GM12891 (cell line): ENCODE data around the gene CLMP.
"Not testable (repeated sequence)": the region's sequence is repeated elsewhere in the genome, so short reads cannot be mapped to it uniquely, and the experiment has no call there.

Experiments used
- DNase-seq: peaks from one replicate; pipeline ENCODE4 v3.0.0; 2011; ENCODE audit warnings: low spot score; ENCODE audit not compliant: insufficient read length
- FAIRE-seq: peaks from 2 replicates; lab custom pipeline; 2011; peaks lifted over from hg19 to GRCh38; lab: Jason Lieb, UNC
- PAX5 ChIP-seq: IDR thresholded peaks from 2 replicates; pipeline ENCODE4 v1.6.1; 2011; ENCODE audit warnings: low read length, moderate library complexity, mild to moderate bottlenecking; ENCODE audit not compliant: insufficient read depth, severe bottlenecking
- POLR2A ChIP-seq: IDR thresholded peaks from 2 replicates; pipeline ENCODE4 v1.6.1; 2011; ENCODE audit warnings: low read depth, low read length, control low read depth
- POLR2AphosphoS5 ChIP-seq: IDR thresholded peaks from 2 replicates; pipeline ENCODE4 v1.6.1; 2011; ENCODE audit warnings: low read depth, low read length, control low read depth
- POU2F2 ChIP-seq: IDR thresholded peaks from 2 replicates; pipeline ENCODE4 v1.6.1; 2011; ENCODE audit warnings: low read depth, mild to moderate bottlenecking, control low read depth, low read length, moderate library complexity
- SPI1 ChIP-seq: IDR thresholded peaks from 2 replicates; pipeline ENCODE4 v1.6.1; 2011; ENCODE audit warnings: low read depth, low read length, control low read depth
- TAF1 ChIP-seq: IDR thresholded peaks from 2 replicates; pipeline ENCODE4 v1.6.1; 2011; ENCODE audit warnings: low read depth, low read length, control low read depth

Gene CLMP

DNA sequence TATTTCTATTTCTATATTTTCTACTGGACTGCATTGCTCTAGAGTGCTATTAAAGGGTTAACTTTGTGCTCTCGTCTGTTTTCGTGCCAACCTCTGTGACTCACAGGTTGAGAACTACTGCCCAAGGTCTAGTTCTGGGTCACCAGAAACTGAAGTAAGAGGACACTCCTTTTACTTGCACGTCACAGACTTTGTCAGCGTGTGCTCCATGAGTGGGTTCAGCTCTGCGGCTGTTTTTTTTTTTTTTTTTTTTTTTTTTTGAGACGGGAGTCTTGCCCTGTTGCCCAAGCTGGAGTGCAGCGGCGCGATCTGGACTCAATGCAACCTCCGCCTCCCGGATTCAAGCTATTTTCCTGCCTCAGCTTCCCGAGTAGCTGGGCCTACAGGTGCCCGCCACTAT is 49.8 kb downstream of the CLMP start:
- no peak for DNase-seq
- TF ChIP-seq POLR2AphosphoS5 (no peak), SPI1 (no peak)
- no peak for FAIRE-seq

DNA sequence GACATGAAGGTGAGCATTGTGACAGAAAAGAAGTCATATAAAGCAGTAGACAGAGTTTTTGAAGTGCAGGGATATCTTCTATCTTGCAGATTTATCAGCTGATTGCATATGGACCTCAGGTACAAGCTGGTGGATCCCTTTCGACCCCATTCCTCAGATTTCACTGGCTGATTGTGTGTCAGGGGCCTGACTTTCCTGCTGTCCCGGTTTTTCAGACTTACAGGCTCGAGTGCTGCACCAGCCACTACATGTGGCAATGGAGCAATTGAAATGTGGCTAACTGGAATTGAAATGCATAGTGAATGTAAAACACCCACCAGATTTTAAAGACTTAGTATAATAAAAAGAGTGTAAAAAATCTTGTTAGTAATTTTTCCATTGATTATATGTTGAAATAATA is 50.3 kb downstream of the CLMP start:
- TF ChIP-seq PAX5 = no peak
- no peak for TF ChIP-seq SPI1
- no peak for TF ChIP-seq TAF1
- TF ChIP-seq POU2F2 = no peak
- no peak for TF ChIP-seq POLR2AphosphoS5
- no peak for TF ChIP-seq POLR2A
- FAIRE-seq = no peak
- no peak for DNase-seq

DNA sequence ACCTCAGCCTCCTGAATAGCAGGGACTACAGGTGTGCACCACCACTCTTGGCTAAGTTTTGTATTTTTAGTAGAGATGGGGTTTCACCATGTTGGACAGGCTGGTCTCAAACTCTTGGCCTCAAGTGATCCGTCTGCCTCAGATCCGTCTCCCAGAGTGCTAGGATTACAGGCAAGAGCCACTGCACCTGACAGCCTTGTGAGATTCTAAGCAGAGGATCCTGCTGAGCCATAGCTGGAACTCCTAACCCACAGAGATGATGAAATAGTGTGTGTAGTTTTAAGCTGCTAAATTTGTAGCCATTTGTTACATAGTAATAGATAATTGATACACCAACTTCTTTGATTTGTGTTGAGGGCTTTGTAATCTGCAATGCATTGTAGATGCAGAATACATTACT is 51.1 kb downstream of the CLMP start:
- no peak for FAIRE-seq
- TF ChIP-seq POLR2A = no peak
- TF ChIP-seq TAF1 = no peak
- no peak for TF ChIP-seq SPI1
- TF ChIP-seq PAX5 = no peak
- TF ChIP-seq POLR2AphosphoS5 = no peak
- TF ChIP-seq POU2F2 = no peak

DNA sequence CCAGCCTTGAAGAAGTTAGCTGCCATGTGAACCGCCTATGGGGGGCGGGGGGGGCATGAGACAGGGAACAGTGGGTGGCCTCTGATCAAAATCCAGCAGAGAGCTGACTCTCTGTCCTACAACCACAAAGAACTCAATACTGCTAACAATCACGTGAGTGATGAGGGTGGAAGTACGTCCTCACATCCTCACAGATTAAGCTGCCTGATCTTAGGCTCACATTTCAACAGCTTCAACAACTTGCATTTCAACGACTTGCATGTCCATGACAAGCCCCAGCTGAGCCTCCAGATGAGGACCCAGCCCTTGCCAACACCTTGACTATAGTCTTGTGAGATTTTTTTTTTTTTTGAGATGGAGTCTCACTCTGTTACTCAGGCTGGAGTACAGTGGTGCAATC is 51.6 kb downstream of the CLMP start:
- FAIRE-seq = no peak

More for the DNA sequence above, 51.1 kb downstream of the CLMP start:
- DNase-seq = no peak

DNA sequence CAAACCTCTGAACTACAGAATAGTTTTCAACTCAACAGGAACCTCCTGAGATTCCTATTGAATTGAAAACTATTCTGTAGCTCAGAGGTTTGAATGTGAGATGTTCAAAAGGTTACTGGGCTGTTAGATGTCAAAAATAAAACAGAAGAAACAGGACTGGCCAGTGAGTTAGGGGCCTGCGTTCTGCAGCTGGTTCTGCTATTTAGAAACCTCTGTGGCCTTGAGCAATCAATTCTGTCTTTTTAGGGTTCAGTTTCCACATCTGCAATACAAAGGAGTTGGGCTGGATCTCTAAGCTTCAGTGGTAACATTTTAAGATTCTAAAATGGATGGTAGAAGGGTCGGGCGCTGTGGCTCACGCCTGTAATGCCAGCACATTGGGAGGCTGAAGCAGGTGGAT is 55.8 kb downstream of the CLMP start:
- FAIRE-seq (no peak), DNase-seq (no peak)

More for the DNA sequence above, 51.6 kb downstream of the CLMP start:
- TF ChIP-seq POU2F2 (no peak), POLR2A (no peak)
- no peak for DNase-seq

DNA sequence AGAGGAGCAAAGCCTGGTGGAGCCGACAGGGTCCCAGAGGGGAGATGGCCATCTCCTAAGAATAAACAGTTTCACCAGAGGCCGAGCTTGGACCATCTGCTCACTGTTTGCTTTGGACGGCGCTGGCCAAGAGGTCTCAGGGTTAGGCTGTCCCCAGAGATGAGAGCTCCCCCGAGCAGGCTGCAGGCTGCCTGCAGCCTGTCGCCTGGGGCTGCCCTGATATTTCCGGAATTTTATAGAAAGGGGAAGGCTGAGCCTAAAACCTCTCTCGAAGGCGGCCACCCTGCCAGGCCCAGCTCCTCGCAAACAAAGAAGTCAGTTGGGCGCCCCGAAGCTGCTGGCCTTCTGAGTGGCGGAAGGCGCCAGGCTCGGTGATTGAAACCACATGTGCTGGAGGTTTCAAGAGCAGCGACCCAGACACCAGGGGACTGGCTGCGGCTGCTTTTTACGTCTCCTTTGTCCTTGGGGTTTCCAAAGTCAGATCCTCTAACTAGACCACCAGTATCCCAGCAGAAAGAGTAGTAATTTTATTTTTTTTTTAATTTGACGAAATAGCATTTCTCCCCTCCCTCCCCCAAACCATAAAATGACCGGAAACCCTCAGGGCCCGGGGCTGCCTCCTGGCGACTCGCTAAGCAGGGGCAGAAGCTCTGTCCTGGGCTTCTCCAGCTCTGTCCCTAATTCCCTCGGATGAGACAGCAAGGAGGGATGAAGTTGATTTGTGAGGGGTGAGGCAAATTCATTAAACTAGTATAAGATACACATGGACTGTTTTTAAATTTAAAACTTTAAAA is 57.4 kb downstream of the CLMP start:
- TF ChIP-seq POU2F2 (no peak), PAX5 (no peak), POLR2A (no peak), POLR2AphosphoS5 (no peak), SPI1 (no peak)
- peak; percentile 19 for DNase-seq
- no peak for FAIRE-seq

More for the DNA sequence above, 55.8 kb downstream of the CLMP start:
- TF ChIP-seq PAX5 (no peak), POU2F2 (no peak), SPI1 (no peak)

DNA sequence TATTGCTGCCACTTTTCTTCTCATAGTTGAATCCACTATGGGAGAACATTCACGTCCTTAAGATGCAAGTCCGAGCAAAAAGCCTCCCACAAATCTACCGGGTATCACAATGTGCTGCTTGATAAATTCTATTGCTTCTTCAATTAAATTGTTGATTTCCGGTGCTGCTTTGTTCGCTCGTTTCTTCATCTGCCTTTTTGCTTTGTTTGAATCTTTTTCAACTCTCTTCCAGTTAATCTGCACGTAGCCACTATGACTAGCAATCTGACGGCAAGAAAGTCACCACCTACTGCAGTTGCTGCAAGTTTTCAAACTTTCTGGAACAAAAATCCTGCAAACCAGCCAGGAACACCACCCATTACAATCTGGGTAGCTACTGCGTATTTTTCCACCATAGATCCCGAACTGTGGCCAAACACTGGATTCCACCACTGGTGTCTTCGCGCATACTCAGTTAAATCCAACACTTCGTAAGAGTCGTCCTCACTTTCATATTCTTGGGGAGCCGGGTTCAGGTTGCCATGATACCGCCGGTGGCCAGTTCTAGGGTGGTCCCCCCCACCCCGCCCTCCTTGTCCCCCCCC is 59.1 kb downstream of the CLMP start:
- FAIRE-seq (no peak), DNase-seq (no peak)
- TF ChIP-seq SPI1 (no peak), POU2F2 (no peak), PAX5 (no peak), POLR2AphosphoS5 (no peak), POLR2A (no peak), TAF1 (no peak)

DNA sequence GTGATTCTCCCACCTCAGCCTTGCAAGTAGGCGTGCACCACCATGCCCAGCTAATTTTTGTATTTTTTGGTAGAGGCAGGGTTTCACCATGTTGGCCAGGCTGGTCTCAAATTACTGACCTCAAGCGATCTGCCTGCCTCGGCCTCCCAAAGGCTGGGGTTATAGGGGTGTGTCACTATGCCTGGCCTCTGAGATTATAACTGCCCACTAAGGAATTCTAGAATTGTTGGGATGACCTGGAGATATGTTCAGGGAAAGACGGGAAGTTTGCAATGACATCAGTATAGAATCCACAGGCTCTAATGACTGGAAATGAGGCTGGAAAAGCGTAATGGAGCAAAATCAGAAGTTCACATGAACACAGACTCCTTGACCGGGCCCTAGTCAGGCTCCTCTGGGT is 62.2 kb downstream of the CLMP start:
- TF ChIP-seq POLR2A (no peak), PAX5 (no peak), TAF1 (no peak)
- FAIRE-seq (no peak), DNase-seq (no peak)

DNA sequence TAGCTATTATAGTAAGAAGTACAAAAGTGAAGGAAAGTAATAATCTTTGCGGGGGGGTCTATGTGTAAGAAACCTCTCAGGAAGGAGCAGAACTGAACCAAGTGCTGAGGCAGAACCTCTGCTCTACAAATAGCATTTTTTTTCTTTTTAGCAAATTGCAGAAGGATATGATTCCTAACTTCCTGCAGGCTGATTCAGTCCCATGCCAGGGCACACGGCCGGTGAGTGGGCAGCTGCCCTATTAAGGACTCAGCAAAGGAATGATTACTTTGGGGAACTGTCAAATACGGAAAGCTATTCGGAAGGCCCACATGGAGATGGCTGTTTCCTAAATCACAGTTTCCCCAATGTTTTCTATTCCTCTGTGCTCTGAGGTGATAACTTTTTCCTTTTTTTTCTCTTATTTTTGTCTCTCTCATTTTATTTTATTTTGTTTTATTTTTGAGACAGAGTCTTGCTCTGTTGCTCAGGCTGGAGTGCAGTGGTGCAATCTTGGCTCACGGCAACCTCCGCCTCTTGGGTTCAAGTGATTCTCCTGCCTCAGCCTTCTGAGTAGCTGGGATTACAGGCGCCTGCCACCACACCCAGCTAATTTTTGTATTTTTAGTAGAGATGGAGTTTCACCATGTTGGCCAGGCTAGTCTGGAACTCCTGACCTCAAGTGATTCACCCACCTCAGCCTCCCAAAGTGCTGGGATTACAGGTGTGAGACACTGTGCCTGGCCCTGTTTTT is 62.8 kb downstream of the CLMP start:
- FAIRE-seq, DNase-seq: not testable (repeated sequence)

DNA sequence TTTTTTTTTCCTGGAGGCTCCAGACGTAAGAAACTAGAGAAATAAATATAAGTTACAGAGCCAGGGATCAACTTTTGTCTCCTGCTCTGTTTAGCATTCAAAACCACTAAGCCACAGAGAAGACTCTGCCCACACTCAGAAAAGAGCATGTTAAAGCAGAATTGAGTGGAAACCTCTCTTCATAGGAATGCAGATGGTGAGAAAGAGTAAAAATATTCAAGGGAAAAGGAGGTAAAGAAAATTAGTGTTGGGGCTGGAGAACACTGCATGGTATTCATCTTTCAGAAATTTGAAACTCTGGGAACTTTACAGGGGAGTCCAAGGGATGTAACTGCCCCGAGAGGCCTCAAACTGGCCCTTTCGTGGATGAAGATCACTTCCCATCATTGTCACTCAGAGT is 65.1 kb downstream of the CLMP start:
- DNase-seq = no peak
- no peak for TF ChIP-seq TAF1
- no peak for TF ChIP-seq POLR2AphosphoS5
- no peak for TF ChIP-seq POLR2A
- TF ChIP-seq POU2F2 = no peak
- no peak for TF ChIP-seq PAX5
- TF ChIP-seq SPI1 = no peak
- no peak for FAIRE-seq
